Suppressor macrophage treated with lipopolysaccharide for 1 hour (primary cell): ENCODE results near the gene APLP1.
"Not testable (repeated sequence)": the region's sequence is repeated elsewhere in the genome, so short reads cannot be mapped to it uniquely, and the experiment has no call there.

ENCODE experiments used
- DNase-seq, 3 donors: peaks; one replicate each; pipeline ENCODE4 v3.0.0-alpha.2; 2020 to 2022

Gene APLP1

DNA sequence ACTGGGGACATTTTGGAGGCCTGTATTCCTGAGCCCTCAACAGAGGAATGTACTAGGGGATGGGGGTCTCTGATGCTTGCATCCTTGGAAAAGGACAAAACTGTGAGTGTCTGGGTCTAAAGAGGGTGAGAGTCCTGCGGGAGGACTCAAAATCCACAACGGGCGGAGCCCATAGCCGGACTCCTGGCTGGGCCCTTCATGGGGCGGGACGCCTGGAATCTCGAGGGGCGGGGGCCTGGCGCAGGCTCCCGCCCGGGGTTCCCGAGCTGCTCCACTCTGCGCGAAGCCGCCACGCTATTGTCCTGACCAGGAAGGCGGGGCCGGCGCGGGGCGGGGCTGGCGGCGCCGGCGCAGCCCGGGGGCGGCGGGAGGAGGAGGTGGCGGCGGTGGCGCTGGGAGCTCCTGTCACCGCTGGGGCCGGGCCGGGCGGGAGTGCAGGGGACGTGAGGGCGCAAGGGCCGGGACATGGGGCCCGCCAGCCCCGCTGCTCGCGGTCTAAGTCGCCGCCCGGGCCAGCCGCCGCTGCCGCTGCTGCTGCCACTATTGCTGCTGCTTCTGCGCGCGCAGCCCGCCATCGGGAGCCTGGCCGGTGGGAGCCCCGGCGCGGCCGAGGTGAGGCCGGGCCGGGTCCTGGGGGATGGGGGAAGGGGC lies at the start of gene APLP1:
APLP1 (plus strand) TSS at position 403 of the 651 bp plus-strand sequence; CDS start at position 466, 63 bp downstream.
- peak; percentile 49 to 88 (median 72) for DNase-seq

DNA sequence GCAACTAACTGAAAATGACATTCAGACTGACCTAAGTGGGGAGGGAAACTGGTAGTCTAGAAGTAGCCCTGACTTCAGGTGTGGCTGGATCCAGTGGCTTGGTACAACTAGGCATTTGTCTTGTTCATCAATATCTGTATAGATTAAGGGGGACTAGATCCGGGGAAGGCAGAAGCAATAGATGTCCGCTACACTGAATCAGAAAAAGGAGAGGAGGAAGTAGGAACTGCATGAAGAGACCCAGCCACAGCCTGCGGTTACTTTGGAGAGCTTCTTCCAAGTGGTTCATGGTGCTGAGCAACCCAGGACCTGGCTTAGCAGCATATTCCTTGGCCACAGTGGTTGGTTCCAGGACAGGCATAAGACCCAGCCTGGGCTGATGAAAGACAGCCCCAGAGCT lies 45.8 kb upstream of the APLP1 start:
- DNase-seq = no peak

DNA sequence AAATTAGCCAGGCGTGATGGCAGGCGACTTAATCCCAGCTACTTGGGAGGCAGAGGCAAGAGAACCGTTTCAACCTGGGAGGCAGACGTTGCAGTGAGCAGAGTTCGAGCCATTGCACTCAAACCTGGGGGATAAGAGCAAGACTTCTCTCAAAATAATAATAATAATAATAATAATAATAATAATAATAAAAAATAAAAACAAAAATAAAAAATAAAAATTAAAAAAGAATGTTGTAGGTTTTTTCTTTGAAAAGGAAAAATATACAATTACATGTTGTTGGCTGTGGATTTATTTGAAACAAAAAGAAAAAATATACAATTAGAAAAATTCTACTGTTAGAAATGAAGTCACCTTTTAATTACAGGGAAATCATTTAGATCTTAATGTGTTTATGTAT lies 44.2 kb upstream of the APLP1 start:
- no peak for DNase-seq

DNA sequence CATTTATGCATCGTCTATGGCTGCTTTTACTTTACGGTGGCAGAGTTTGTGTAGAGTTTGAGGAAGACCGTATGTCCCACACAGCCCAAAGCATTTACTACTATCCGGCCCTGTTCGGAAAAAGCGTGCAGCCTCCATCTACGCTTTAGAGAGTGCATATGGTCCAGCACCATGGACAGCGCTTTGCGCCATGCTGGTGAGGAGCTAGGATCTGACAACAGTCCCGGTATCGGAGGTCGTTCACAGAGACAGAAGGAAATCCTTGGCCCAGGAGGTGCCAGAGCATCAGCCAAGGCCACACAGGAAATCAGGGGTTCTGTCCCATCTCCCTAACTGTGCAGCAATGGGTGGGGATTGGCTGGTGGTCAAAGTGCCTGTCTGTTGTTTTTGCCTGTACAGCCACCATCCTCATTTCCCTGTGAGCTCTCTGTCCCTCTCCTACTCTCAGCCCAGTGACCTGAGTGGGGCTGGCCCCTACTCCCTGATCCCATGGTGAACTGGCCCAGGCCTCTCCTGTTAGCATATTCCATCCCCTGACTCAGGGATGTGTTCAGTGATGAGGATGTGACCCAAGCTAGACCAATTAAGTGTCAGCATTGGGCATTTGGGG lies 39.6 kb upstream of the APLP1 start:
- DNase-seq = peak; percentile 66 to 84 (median 71)

DNA sequence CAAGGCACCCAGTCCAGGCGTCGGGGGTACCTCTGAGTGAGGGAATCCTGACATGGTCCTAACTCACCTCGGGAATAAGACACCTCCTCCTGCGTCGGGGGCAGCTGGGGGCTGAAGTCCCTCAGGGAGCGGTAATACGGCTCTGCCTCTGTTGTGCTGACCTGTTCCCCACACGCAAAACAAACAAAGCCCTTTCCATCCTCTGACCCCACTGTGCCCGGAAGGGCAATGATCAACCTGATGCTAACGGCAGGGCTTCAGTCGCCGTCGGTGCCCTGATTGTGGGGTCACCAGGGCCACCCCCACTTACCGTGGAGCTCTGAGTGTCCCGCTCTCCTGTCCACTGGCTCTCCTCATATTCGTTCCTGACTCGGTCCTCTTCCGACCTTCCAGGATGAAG lies 37.4 kb upstream of the APLP1 start:
- no peak for DNase-seq

DNA sequence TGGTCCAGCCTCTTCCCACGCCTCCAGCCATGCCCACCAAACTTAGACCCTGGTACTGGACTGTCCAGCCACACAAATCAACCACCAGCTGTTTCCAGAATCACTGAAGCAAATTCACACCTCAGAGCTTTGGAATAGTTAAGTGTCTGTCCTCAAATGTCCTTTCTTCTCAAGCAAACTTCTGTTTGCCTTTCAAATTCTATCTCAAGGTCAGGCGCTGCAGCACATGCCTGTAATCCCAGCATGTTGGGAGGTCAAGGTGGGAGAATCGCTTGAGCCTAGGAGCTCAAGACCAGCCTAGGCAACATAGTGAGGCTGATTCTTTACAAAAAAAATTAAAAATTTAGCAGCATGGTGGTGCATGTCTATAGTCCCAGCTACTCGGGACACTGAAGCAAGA lies 36.3 kb upstream of the APLP1 start:
- DNase-seq = no peak

DNA sequence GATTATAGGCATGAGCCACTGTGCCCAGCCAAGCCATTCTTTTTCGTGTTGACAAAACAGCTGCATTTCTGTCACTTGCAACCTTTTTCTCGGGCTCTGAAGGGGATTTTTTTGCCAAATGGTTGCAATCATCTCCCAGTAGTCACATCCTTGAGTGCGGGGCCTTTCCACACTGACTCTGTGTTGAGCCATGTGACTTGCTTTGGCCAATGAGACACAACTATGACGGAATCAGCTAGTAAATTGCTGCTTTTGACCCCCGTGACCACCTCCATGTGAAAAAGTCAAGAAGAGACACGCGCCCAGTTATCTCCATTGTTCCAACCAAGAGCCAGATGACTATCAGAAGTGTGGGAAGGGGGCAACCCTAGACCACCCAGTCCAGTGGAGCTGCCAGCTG lies 34.4 kb upstream of the APLP1 start:
- peak; percentile 21 to 41 (median 35) for DNase-seq

DNA sequence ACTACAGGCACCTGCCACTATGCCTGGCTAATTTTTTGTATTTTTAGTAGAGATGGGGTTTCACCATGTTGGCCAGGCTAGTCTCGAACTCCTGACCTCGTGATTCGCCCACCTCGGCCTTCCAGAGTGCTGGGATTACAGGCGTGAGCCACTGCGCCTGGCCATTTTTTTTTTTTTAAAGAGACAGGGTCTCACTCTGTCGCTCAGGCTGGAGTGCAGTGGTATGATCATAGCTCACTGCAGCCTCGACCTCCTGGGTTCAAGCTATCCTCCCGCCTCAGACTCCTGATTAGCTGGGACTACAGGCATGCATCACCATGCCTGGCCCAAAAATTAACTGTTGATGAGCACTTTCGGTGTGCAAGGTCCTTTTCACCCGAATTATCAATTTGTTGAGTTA lies 32.3 kb upstream of the APLP1 start:
- DNase-seq = not testable (repeated sequence)

DNA sequence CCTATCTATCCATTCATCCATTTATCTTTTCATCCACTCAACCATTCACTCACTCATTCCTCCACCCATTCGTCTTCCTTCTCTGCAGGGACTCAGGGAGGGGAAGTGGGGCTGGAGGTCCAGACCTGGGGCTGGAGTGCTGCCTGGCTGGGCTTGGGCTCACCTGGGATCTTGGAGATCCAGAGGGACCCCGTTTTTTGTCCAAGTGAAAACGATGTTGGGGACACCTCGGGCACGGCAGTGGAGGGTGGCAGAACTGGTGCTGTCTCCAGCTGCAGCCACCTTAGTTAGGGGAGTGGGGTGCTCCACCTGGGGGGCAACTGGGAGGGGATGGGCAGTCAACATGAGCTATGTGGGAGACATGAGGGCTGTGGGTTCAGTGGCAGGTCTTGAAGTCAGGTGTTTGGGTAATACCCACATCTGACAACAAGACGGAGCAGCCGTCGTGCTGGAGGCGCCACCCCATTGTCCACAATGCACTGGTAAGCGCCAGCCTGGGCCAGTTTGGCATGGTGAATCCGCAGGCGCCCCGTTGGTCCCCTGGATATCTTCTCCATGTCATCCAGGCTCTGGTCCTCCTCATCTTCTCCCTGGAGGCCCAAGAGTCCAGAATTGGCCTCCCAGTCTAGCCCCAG lies 26.3 kb upstream of the APLP1 start:
- no peak for DNase-seq

DNA sequence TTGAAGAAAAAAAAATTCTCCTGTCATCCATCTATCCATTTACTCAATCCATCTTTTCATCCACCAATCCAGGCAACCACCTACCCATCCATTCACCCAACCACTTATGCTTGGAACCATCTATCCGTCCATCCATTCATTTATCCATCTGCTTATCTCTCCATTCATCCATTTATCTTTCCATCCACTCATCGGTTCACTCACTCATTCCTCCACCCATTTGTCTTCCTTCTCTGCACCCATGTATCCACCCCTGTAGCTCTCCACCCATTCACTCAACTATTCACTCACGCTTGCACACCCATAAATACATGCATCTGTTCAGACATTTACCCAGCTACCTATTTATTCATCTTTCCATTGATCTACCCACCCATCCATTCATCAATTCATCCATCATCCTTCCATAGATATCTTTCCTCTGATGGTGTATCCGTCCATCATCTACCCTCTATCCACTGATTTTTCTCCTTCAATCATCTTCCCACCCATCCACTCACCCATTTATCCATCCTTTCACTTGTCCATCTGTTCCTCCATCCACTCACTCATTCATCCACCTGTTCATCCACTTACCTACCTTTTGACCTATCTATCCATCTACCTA lies 25.6 kb upstream of the APLP1 start:
- DNase-seq = no peak

DNA sequence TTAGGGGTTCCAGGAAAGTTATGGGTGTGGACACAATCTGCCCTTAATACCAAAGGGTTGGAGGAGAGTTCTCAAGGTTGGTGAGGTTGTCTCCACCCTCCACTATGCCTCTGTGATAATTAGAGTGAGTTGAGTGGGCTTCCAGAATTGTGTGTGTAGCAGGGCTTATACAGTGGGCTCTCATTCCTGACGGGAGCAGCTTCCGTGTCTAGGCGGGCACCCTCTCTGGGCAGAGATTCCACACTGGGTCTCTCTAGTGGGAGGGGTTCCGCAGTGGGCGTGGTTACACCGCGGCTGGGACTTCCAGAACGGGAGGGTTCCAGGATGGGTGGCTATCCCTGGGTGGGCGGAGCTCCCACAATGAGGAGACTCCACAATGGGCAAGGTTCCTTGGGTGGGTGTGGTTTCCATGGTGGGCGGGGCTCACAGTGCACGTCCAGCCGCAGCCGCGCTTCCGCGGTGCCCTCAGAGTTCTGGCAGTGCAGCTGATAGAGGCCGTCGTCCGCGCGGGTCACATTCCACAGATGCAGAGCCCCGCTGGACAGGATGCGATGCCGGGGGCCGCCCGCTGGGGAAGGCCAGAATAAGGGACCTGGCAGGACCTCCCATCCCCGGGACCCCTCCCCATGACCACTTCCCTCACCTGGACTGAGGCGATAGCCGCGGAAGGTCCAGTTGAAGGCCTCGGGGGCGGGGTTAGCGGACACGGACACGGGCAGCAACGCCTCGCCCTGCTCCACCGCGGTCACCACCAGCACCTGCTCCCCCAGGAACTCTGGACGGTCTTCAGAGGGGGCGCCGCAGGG lies 24.5 kb upstream of the APLP1 start:
- DNase-seq = peak; percentile 57 to 76 (median 69)

DNA sequence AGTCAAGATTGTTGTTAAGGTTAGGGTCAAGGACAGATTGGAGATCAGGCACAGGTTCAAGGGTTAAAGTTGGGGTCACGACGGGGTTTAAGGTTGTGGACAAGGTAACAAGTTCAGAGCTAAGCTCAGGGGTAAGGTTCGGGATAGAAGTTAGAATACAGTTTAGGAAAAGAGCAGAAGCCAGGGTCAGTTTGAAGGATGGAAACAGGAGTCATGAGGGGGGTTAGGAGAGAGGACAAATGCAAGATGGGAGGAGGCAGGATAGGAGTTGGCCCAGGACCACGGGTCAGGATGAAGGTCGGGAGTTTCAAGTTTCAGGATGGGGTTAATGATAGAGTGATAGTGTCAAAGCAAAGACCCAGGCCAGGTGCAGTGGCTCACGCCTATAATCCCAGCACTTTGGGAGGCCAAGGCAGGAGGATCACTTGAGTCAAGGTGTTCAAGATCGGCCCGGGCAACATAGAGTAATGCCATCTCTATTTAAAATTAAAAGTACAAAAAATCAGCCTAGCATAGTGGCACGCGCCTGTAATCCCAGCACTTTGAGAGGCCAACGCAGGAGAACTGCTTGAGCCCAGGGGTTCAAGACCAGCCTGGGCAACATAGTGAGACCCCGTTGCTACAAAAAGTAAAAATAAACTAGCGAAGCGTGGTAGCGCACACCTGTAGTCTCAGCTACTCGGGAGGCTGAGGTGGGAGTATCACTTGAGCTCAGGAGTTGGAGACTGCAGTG lies 23.7 kb upstream of the APLP1 start:
- DNase-seq = no peak

DNA sequence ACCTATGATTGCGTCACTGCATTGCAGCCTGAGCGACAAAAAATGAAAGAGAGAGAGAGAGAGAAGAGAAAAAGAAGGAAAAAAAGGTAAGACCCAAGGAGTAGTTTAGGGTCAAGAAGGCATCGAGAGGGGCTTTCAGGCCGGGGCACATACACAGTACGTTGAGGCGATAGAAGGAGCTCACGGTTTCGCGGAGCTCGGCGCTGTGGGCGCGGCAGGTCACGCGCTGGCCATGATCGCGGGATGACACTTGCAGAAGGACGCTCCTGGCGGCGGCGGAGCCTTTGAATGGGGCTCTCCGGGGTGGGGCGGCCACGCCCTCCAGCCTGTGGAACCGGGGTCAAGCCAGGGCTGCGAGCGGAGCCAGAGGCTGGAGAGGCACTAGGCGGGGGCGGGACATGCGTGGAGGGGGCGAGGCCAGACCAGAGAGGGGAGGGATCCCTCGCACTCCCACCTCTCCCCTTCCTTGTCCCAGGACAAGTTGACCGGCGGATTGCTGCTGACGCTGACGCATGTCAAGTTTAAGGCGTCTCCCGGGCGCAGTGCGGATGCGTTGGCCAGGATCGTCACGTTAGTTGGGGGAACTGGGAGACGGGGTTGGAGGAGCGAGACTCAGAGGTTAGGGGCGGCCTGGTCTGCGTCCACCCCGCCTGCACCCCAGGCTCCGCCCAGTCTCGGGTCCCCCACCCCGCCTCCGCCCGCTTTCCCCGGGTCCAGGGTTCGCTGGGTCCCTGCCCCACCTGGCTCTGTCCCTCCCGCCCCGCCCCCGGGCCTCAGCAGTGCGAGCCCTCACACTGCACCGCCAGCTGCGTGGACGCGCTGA lies 22.9 kb upstream of the APLP1 start:
- DNase-seq = peak; percentile 51 to 68 (median 59)

DNA sequence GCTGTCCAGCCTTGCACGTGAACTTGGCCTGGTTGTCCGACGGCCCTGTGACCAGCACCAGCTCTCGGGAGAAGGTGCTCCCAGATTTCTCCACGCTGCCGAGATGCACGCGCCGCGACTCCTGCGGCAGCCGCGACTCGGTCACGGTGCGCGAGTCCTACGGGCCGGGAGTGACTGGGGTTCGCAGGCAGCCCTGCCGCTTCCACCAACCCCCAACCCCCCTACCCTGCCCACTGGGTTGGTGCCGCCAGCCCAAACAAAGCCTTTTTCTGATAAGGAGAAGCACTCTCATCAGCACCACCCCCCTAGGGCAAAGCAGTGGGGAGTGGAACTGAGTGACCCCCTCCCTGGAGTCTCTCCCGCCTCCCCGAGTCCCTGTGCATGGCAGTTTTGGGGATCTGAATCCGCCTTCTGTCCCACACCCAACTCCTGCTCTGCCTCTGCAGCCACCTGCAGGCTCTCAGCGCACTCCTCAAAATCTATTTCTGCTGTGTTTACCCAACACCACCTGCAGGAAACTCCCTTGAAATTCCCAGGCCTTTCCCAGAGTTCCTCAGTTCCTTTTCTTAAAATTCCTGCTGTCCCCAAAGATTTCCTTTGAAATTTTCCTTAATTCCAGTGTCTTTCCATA lies 22.2 kb upstream of the APLP1 start:
- peak in 1 of 3 donors; percentile 20 for DNase-seq

DNA sequence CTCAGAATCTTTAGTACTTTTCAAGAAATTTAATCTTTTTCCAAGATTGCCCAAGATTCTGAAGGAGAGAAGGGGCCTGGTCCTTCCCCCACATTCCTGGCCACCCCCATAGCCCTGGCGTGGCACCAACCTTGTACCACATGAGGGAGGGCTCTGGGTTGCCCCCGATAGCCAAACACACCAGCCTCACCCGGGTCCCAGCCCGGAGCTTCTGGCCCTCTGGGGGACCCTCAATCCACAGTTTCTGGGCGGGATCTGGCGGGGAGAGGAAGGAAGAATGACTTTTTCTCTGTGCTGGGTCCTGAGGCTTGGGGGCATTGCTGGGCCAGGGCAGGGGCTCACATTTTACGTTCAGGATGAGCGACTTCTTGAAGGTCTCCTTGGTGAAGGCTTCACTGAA lies 20.5 kb upstream of the APLP1 start:
- no peak for DNase-seq

DNA sequence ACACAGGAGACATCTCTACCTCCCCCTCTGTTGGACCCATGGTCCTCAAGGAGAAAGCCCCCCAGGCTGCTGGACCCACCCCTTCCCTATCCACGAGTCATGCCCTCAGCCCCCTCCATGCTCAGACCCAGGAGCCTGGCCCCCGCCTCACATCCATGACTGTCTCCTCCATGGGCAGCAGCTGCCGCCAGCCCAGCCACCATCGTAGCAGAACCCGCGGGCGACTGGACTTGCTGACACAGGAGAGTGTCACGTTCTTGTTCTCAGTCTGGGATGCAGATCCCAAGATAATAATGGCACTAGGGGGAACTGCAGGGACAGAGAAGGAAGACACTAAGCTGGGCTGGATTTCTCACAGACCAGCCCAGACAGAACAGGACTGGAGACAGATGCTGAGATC lies 19.9 kb upstream of the APLP1 start:
- DNase-seq = no peak

DNA sequence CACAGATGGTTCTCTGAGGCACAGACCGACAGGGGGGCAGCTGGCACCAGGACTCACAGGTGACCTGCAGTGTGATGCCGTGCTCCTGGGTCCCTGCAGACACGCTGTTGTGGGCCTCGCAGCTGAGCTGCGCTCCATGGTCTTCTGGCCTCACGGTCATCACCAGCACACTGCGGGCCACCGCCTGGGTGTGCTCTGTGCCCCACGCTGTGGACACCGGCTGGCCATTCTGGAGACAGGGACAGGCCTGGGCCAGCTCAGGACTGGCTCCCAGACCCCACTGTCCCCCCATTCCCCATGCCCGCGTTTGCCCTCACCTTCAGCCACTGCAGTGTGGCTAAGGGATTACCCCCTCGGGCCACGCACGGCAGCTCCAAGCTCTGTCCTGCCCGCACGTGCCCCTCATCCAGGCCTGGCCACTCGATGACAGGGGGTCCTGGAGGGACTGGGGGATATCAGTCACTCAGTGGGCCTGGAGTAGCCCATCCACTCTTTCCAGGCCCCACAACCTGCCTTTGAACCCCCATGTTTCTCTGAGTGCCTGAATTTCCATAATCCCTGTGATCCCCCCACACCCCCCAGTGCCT lies 19.4 kb upstream of the APLP1 start:
- DNase-seq = no peak

DNA sequence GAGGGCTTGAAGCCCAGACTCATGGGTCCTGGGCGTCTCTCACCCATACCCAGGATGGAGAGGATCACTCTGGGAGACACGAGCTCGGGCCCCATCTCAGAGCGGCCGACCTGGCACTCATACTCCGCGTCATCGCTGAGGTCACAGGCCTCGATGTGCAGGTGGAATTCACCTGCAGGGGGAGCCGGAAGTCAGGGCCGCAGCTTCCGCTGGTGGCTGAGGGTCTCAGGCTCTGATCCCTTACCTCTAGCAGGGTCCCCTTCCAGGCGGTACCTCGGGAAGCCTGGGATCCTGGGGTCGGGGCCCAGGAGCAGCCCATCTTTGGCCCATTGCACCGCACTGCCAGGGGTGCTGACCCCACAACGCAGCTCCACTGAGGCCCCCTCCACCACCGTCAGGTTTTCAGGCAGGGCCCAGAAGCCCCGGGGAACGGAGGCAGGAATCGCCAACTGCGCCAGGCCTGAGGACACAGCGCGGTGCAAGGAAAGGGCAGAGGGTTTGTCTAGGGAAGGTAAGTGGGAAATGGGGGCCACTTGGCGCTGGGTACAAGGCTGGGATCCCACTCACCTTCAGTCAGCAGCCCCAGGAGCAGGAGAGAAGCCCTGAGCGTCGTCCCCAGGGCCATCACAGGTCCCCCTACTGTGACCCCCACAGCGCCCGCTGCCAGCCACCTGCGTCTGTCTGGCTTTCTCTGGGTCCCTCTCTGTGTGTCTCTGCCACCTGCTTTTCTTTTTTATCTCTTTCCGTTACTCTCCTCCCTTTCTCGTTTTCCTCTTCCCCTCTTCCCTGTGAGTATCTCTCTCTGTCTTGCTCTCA lies 17.0 kb upstream of the APLP1 start:
- no peak for DNase-seq

DNA sequence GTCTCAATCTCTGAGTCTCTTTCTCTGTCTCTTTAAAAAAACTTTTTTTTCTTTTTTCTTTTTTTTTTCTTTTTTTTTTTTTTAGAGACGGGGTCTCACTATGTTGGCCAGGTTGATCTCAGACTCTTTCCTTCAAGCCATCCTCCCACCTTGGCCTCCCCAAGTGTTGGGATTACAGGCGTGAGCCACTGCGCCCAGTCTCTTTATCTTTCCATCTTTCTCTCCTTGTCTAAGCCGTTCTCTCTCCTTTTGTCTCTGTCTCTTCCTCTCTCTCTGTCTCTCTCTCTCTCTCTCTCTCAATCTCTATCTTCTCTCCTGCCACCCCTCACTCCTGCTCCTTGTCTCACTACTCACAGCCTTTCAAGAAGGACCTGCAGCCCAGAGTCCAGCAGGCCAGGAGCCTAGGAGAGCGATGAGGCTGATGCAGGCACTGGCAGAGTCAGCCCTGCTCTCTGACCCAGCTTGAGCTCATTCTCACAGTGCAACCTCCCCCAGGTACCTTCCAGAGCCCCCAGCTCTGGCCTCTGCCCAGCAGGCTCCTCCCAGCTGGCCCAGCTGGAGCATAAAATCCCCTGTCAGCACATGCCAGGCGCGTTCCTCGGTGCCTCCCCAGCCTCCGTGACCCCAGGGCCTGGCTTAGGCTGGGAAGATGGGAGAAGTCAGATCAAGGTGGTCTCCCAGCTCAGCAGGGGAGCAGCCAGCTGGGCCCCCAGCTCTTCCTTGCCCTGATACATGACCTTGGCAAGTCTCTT lies 16.2 kb upstream of the APLP1 start, which contains the start of gene NPHS1:
NPHS1 (minus strand) TSS at position 476 of the 752 bp plus-strand sequence. CDS start 667 bp downstream, outside the sequence.
- DNase-seq = no peak
